Mammary epithelial cell (primary cell): Measurements from ENCODE around the gene UPK2.

ENCODE experiments used
- EZH2 ChIP-seq: IDR thresholded peaks from 2 replicates; pipeline ENCODE4 v1.6.1; 2012; ENCODE audit warnings: low read length, inconsistent platforms, borderline replicate concordance
- TF ChIP-seq, protein P1 (sequence below), 2 donors: IDR thresholded peaks in 1 of 2; conservative IDR thresholded peaks in 1 of 2; 2 replicates each; pipeline ENCODE4 v1.5.1; 2011 to 2012; ENCODE audit warnings: inconsistent platforms in 2 of 2, low read length in 2 of 2, mild to moderate bottlenecking in 2 of 2, control low read depth in 1 of 2, low read depth in 1 of 2; ENCODE audit not compliant: insufficient read depth in 1 of 2; ENCODE audit errors: extremely low read depth in 1 of 2

GRCh38 chr11:118980191-118980881, 24.2 kb downstream of the UPK2 start:
- TF ChIP-seq, protein P1, sequence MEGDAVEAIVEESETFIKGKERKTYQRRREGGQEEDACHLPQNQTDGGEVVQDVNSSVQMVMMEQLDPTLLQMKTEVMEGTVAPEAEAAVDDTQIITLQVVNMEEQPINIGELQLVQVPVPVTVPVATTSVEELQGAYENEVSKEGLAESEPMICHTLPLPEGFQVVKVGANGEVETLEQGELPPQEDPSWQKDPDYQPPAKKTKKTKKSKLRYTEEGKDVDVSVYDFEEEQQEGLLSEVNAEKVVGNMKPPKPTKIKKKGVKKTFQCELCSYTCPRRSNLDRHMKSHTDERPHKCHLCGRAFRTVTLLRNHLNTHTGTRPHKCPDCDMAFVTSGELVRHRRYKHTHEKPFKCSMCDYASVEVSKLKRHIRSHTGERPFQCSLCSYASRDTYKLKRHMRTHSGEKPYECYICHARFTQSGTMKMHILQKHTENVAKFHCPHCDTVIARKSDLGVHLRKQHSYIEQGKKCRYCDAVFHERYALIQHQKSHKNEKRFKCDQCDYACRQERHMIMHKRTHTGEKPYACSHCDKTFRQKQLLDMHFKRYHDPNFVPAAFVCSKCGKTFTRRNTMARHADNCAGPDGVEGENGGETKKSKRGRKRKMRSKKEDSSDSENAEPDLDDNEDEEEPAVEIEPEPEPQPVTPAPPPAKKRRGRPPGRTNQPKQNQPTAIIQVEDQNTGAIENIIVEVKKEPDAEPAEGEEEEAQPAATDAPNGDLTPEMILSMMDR (conservative IDR thresholded peaks at IDR 0.05 in 1 of 2, IDR thresholded peaks at IDR 0.05 in 1 of 2; ENCODE audit: extremely low read depth in 1 of 2, insufficient read depth in 1 of 2, low read depth in 1 of 2, low read length in 2 of 2), result no peak
- no peak for TF ChIP-seq EZH2
